HEK293 (cell line): ENCODE data around the gene IRAK4.

Experiments used
- GLIS2 ChIP-seq: fragments of 450-650 bp; formaldehyde crosslinking; IDR thresholded peaks from 2 replicates; pipeline ENCODE4 v1.5.1; 2016; ENCODE audit warnings: missing biosample characterization, missing genetic modification characterization
- KLF10 ChIP-seq: fragments of 450-650 bp; IDR thresholded peaks from 2 replicates; pipeline ENCODE4 v1.5.1; 2018; ENCODE audit warnings: missing biosample characterization, mild to moderate bottlenecking, missing genetic modification characterization
- KLF7 ChIP-seq: fragments of 450-650 bp; formaldehyde crosslinking; IDR thresholded peaks from 2 replicates; pipeline ENCODE4 v1.5.1; 2016; ENCODE audit warnings: missing biosample characterization, missing genetic modification characterization, borderline replicate concordance
- KLF8 ChIP-seq: fragments of 450-650 bp; formaldehyde crosslinking; IDR thresholded peaks from 2 replicates; pipeline ENCODE4 v1.5.1; 2016; ENCODE audit warnings: missing biosample characterization, missing genetic modification characterization
- KLF9 ChIP-seq: fragments of 450-650 bp; formaldehyde crosslinking; IDR thresholded peaks from 2 replicates; pipeline ENCODE4 v1.5.1; 2016; ENCODE audit warnings: missing biosample characterization, missing genetic modification characterization, low read depth
- OVOL3 ChIP-seq: fragments of 450-650 bp; formaldehyde crosslinking; IDR thresholded peaks from 2 replicates; pipeline ENCODE4 v1.5.1; 2016; ENCODE audit warnings: missing biosample characterization, missing genetic modification characterization
- PRDM1 ChIP-seq: fragments of 450-650 bp; formaldehyde crosslinking; IDR thresholded peaks from 2 replicates; pipeline ENCODE4; 2016; ENCODE audit warnings: missing biosample characterization, missing genetic modification characterization
- SALL2 ChIP-seq: fragments of 450-650 bp; formaldehyde crosslinking; IDR thresholded peaks from 2 replicates; pipeline ENCODE4 v1.5.0; 2017; ENCODE audit warnings: missing biosample characterization, mild to moderate bottlenecking, missing genetic modification characterization, borderline replicate concordance
- SP7 ChIP-seq: fragments of 450-650 bp; formaldehyde crosslinking; IDR thresholded peaks from 2 replicates; pipeline ENCODE4 v1.5.1; 2016; ENCODE audit warnings: missing biosample characterization, missing genetic modification characterization
- YY1 ChIP-seq: fragments of 450-650 bp; formaldehyde crosslinking; IDR thresholded peaks from 2 replicates; pipeline ENCODE4 v1.5.1; 2018; ENCODE audit warnings: missing biosample characterization, missing genetic modification characterization
- ZBTB1 ChIP-seq: fragments of 450-650 bp; formaldehyde crosslinking; IDR thresholded peaks from 2 replicates; pipeline ENCODE4 v1.5.1; 2016; ENCODE audit warnings: missing biosample characterization, missing genetic modification characterization
- ZFP69B ChIP-seq: fragments of 450-650 bp; formaldehyde crosslinking; IDR thresholded peaks from 2 replicates; pipeline ENCODE4 v1.5.1; 2016; ENCODE audit warnings: missing biosample characterization, missing genetic modification characterization
- ZNF24 ChIP-seq: fragments of 450-650 bp; formaldehyde crosslinking; IDR thresholded peaks from 2 replicates; pipeline ENCODE4 v1.5.1; 2016; ENCODE audit warnings: missing biosample characterization, missing genetic modification characterization
- ZNF266 ChIP-seq: fragments of 450-650 bp; formaldehyde crosslinking; IDR thresholded peaks from 2 replicates; pipeline ENCODE4 v1.5.1; 2016; ENCODE audit warnings: missing biosample characterization, missing genetic modification characterization, low read depth
- ZNF280D ChIP-seq: fragments of 450-650 bp; formaldehyde crosslinking; IDR thresholded peaks from 2 replicates; pipeline ENCODE4 v1.5.1; 2016; ENCODE audit warnings: missing biosample characterization, missing genetic modification characterization
- ZNF302 ChIP-seq: fragments of 450-650 bp; formaldehyde crosslinking; IDR thresholded peaks from 2 replicates; pipeline ENCODE4 v1.5.1; 2016; ENCODE audit warnings: missing biosample characterization, missing genetic modification characterization, low read depth
- ZNF335 ChIP-seq: fragments of 450-650 bp; formaldehyde crosslinking; conservative IDR thresholded peaks from 2 replicates; pipeline ENCODE4 v1.5.1; 2016; ENCODE audit warnings: missing biosample characterization, missing genetic modification characterization
- ZNF350 ChIP-seq: fragments of 450-650 bp; formaldehyde crosslinking; IDR thresholded peaks from 2 replicates; pipeline ENCODE4 v1.5.0; 2017; ENCODE audit warnings: missing biosample characterization, mild to moderate bottlenecking, missing genetic modification characterization
- ZNF366 ChIP-seq: fragments of 450-650 bp; formaldehyde crosslinking; conservative IDR thresholded peaks from 2 replicates; pipeline ENCODE4 v1.5.1; 2016; ENCODE audit warnings: missing biosample characterization, missing genetic modification characterization
- ZNF398 ChIP-seq: fragments of 450-650 bp; formaldehyde crosslinking; IDR thresholded peaks from 2 replicates; pipeline ENCODE4 v1.5.1; 2017; ENCODE audit warnings: missing biosample characterization, missing genetic modification characterization
- ZNF426 ChIP-seq: fragments of 450-650 bp; formaldehyde crosslinking; IDR thresholded peaks from 2 replicates; pipeline ENCODE4 v1.5.1; 2017; ENCODE audit warnings: missing biosample characterization, missing genetic modification characterization, mild to moderate bottlenecking, inconsistent platforms, moderate library complexity
- ZNF433 ChIP-seq: fragments of 450-650 bp; formaldehyde crosslinking; IDR thresholded peaks from 2 replicates; pipeline ENCODE4 v1.5.1; 2016; ENCODE audit warnings: missing biosample characterization, missing genetic modification characterization, low read depth
- ZNF449 ChIP-seq: fragments of 450-650 bp; formaldehyde crosslinking; IDR thresholded peaks from 2 replicates; pipeline ENCODE4 v1.5.1; 2017; ENCODE audit warnings: missing biosample characterization, mild to moderate bottlenecking, missing genetic modification characterization, moderate library complexity
- ZNF501 ChIP-seq: fragments of 450-650 bp; formaldehyde crosslinking; IDR thresholded peaks from 2 replicates; pipeline ENCODE4 v1.5.1; 2016; ENCODE audit warnings: missing biosample characterization, missing genetic modification characterization
- ZNF544 ChIP-seq: fragments of 450-650 bp; formaldehyde crosslinking; IDR thresholded peaks from 2 replicates; pipeline ENCODE4 v1.5.0; 2017; ENCODE audit warnings: missing biosample characterization, missing genetic modification characterization
- ZNF548 ChIP-seq: fragments of 450-650 bp; formaldehyde crosslinking; IDR thresholded peaks from 2 replicates; pipeline ENCODE4 v1.5.1; 2016; ENCODE audit warnings: missing biosample characterization, missing genetic modification characterization
- ZNF555 ChIP-seq: fragments of 450-650 bp; formaldehyde crosslinking; conservative IDR thresholded peaks from 2 replicates; pipeline ENCODE4 v1.5.1; 2017; ENCODE audit warnings: missing biosample characterization, mild to moderate bottlenecking, missing genetic modification characterization, inconsistent platforms
- ZNF560 ChIP-seq: fragments of 450-650 bp; formaldehyde crosslinking; IDR thresholded peaks from 2 replicates; pipeline ENCODE4 v1.5.1; 2017; ENCODE audit warnings: missing biosample characterization, missing genetic modification characterization, borderline replicate concordance
- ZNF645 ChIP-seq: fragments of 450-650 bp; formaldehyde crosslinking; IDR thresholded peaks from 2 replicates; pipeline ENCODE4; 2016; ENCODE audit warnings: missing biosample characterization, missing genetic modification characterization
- ZNF76 ChIP-seq: fragments of 450-650 bp; formaldehyde crosslinking; IDR thresholded peaks from 2 replicates; pipeline ENCODE4; 2016; ENCODE audit warnings: low read depth, missing biosample characterization, missing genetic modification characterization, borderline replicate concordance
- ZNF785 ChIP-seq: fragments of 450-650 bp; formaldehyde crosslinking; IDR thresholded peaks from 2 replicates; pipeline ENCODE4 v1.5.1; 2016; ENCODE audit warnings: missing biosample characterization, missing genetic modification characterization
- ZNF843 ChIP-seq: fragments of 450-650 bp; formaldehyde crosslinking; IDR thresholded peaks from 2 replicates; pipeline ENCODE4 v1.5.1; 2016; ENCODE audit warnings: missing biosample characterization, missing genetic modification characterization
- ZSCAN4 ChIP-seq: fragments of 450-650 bp; formaldehyde crosslinking; IDR thresholded peaks from 2 replicates; pipeline ENCODE4 v1.5.1; 2017; ENCODE audit warnings: missing biosample characterization, missing genetic modification characterization

Gene IRAK4

GRCh38 chr12:43835264-43835655 lies 76.5 kb downstream of the IRAK4 start (continued):
- no peak for TF ChIP-seq KLF7 (tag by site-specific recombination)
- TF ChIP-seq ZNF555 (tag by site-specific recombination), result no peak
- no peak for TF ChIP-seq KLF10 (tag by site-specific recombination)
- TF ChIP-seq GLIS2 (tag by site-specific recombination), result no peak
- no peak for TF ChIP-seq ZNF76
- TF ChIP-seq ZSCAN4, result peak; percentile 65; the same call in 1 of the 2 replicates
- TF ChIP-seq OVOL3, result no peak
- TF ChIP-seq ZNF645 (tag by site-specific recombination), result no peak
- no peak for TF ChIP-seq ZNF548 (tag by site-specific recombination)
- TF ChIP-seq ZNF785, result no peak
- TF ChIP-seq SALL2 (tag by site-specific recombination), result no peak
- TF ChIP-seq ZNF560 (tag by site-specific recombination), result no peak
- no peak for TF ChIP-seq KLF8 (tag by site-specific recombination)
- no peak for TF ChIP-seq ZNF449 (tag by site-specific recombination)
- TF ChIP-seq PRDM1 (tag by site-specific recombination), result peak; percentile 30; the same call in 1 of the 2 replicates
- TF ChIP-seq ZNF366 (tag by site-specific recombination), result 0 out of 2 replicates have a peak, but pooled peaks have one; percentile 13
- no peak; the same call in 1 of the 2 replicates for TF ChIP-seq ZFP69B (tag by site-specific recombination)
- TF ChIP-seq ZNF843, result no peak
- peak; percentile 44; the same call in 1 of the 2 replicates for TF ChIP-seq KLF9
- TF ChIP-seq ZNF433 (tag by site-specific recombination), result no peak
- peak; percentile 15; the same call in 1 of the 2 replicates for TF ChIP-seq SP7 (tag by site-specific recombination)
- no peak for TF ChIP-seq YY1 (tag by site-specific recombination)
- no peak for TF ChIP-seq ZNF426 (tag by site-specific recombination)
- peak; percentile 74; the same call in 1 of the 2 replicates for TF ChIP-seq ZNF501 (tag by site-specific recombination)
- TF ChIP-seq ZNF350, result no peak
- TF ChIP-seq ZNF398 (tag by site-specific recombination), result peak; percentile 46
- no peak for TF ChIP-seq ZNF280D (tag by site-specific recombination)
- no peak for TF ChIP-seq ZNF302
- TF ChIP-seq ZBTB1 (tag by site-specific recombination), result no peak
- no peak for TF ChIP-seq ZNF266 (tag by site-specific recombination)
- TF ChIP-seq ZNF544, result no peak
- peak; percentile 66 for TF ChIP-seq ZNF335 (tag by site-specific recombination)
- TF ChIP-seq ZNF24 (tag by site-specific recombination), result no peak
